K562 (cell line): Measurements from ENCODE around the gene NUP35. TPM values are rescaled to one million over a fixed set of nuclear protein-coding genes. Genes with fewer than 3 reads are reported as not detected.

Source experiments
- ATAC-seq: fragments of 200-7000 bp; cut with Tn5 transposase; 3 replicates; pipeline ENCODE4 v1.9.1; 2020; ENCODE audit warnings: moderate library complexity
- BruUV-seq: library from RNA; stranded (reverse); fragments of 400-500 nt; replicated peaks from 2 replicates; lab custom pipeline; 2021; lab: Mats Ljungman, UMichigan
- CTCF ChIA-PET: fragments of 300-600 bp; formaldehyde crosslinking; extraction: SDS; loops from one replicate; lab custom pipeline; 2021; ENCODE audit warnings: low intra/inter-chr PET ratio; lab: Yijun Ruan, JAX
- POLR2A ChIA-PET: fragments of 300-600, 350-650 bp; sonication (Branson Sonifier 250); formaldehyde crosslinking; extraction: SDS; loops from one replicate; lab custom pipeline; 2021; ENCODE audit warnings: antibody characterized with exemption, inconsistent platforms; lab: Yijun Ruan, JAX
- DNase-seq, 4 experiments: peaks; one replicate each; pipeline versions ENCODE4 v3.0.0 to v3.0.0-alpha.2; 2011 to 2018; ENCODE audit warnings: low spot score in 3 of 4, mixed read lengths in 3 of 4; ENCODE audit errors: extremely low read depth in 1 of 4
- FAIRE-seq: peaks from 2 replicates; lab custom pipeline; 2011; peaks lifted over from hg19 to GRCh38; lab: Jason Lieb, UNC
- H2AFZ ChIP-seq: 2 replicates; pipeline ENCODE4 v1.6.0; 2011; ENCODE audit warnings: low read depth, low read length, control low read depth, inconsistent platforms
- H3K27ac ChIP-seq: fragments of 200-600 bp; 3 replicates; pipeline ENCODE4 v1.8.0; 2011; ENCODE audit warnings: low read depth, mild to moderate bottlenecking, control low read depth, inconsistent platforms, low read length, moderate library complexity, mixed read lengths; ENCODE audit errors: extremely low read depth
- H3K27me3 ChIP-seq, 2 experiments: fragments of 300-600 bp in 1 of 2; 2 replicates in 1 of 2; 3 replicates in 1 of 2; pipeline versions ENCODE4 v1.6.0 to v1.8.0; 2011; ENCODE audit warnings: inconsistent platforms in 2 of 2, low read length in 2 of 2, mild to moderate bottlenecking in 1 of 2, mixed read lengths in 1 of 2, moderate library complexity in 1 of 2; ENCODE audit not compliant: control insufficient read depth in 2 of 2, insufficient read depth in 2 of 2
- H3K36me3 ChIP-seq: fragments of 300-600 bp; 3 replicates; pipeline ENCODE4 v1.8.0; 2011; ENCODE audit warnings: mild to moderate bottlenecking, low read length, inconsistent platforms; ENCODE audit not compliant: control insufficient read depth, insufficient read depth
- H3K4me1 ChIP-seq, 2 experiments: fragments of 200-600 bp in 1 of 2; replicated peaks in 1 of 2; 2 replicates in 1 of 2; 3 replicates in 1 of 2; pipeline versions ENCODE4 v1.5.1 to v1.8.0; 2011; ENCODE audit warnings: inconsistent platforms in 2 of 2, low read length in 2 of 2, mild to moderate bottlenecking in 1 of 2, mixed read lengths in 1 of 2, moderate library complexity in 1 of 2; ENCODE audit not compliant: control insufficient read depth in 2 of 2, insufficient read depth in 2 of 2
- H3K4me2 ChIP-seq: 2 replicates; pipeline ENCODE4 v1.6.1; 2011; ENCODE audit warnings: low read length, control low read depth, inconsistent platforms, mixed read lengths; ENCODE audit not compliant: insufficient read depth
- H3K4me3 ChIP-seq: fragments of 200-600 bp; sonication (generic), shearing (Covaris generic); 2 replicates; pipeline ENCODE4 v1.5.1; 2016; ENCODE audit warnings: control low read depth, inconsistent platforms
- H3K79me2 ChIP-seq: fragments of 200-600 bp; 3 replicates; pipeline ENCODE4 v1.8.0; 2011; ENCODE audit warnings: low read length, inconsistent platforms; ENCODE audit not compliant: control insufficient read depth, insufficient read depth
- H3K9ac ChIP-seq, 2 experiments: 2 replicates each; pipeline versions ENCODE4 v1.6.0 to v1.6.1; 2011; ENCODE audit warnings: low read depth in 2 of 2, low read length in 2 of 2, control low read depth in 1 of 2, inconsistent platforms in 1 of 2, mild to moderate bottlenecking in 1 of 2, mixed read lengths in 1 of 2; ENCODE audit not compliant: insufficient read depth in 1 of 2
- H3K9me1 ChIP-seq: one replicate; pipeline ENCODE4 v1.6.0; 2011; ENCODE audit warnings: inconsistent platforms, mild to moderate bottlenecking, low read length, moderate library complexity; ENCODE audit not compliant: control insufficient read depth, insufficient read depth
- H3K9me3 ChIP-seq: replicated peaks from 2 replicates; pipeline ENCODE4 v1.5.1; 2011; ENCODE audit warnings: low read depth, low read length, inconsistent platforms; ENCODE audit not compliant: control insufficient read depth, insufficient read depth
- H4K20me1 ChIP-seq: replicated peaks from 2 replicates; pipeline ENCODE4 v1.6.1; 2011; ENCODE audit warnings: low read length, inconsistent platforms, mixed read lengths; ENCODE audit not compliant: control insufficient read depth, insufficient read depth
- DDX20 ChIP-seq: fragments of 450-650 bp; IDR thresholded peaks from 2 replicates; pipeline ENCODE4 v1.6.1; 2016; ENCODE audit warnings: missing genetic modification characterization, low read depth, mild to moderate bottlenecking, missing compliant biosample characterization, moderate library complexity
- EHMT2 ChIP-seq: fragments of 450-650 bp; IDR thresholded peaks from 2 replicates; pipeline ENCODE4 v1.6.1; 2018; ENCODE audit warnings: antibody characterized with exemption
- GABPB2 ChIP-seq: fragments of 250-450 bp; sonication (Bioruptor Pico); conservative IDR thresholded peaks from 2 replicates; pipeline ENCODE4 v1.5.1; 2021; ENCODE audit warnings: mild to moderate bottlenecking
- SMARCA5 ChIP-seq: fragments of 450-650 bp; IDR thresholded peaks from 2 replicates; pipeline ENCODE4 v1.6.1; 2016
- SMARCC2 ChIP-seq: fragments of 450-650 bp; IDR thresholded peaks from 2 replicates; pipeline ENCODE4 v1.6.1; 2017; ENCODE audit warnings: antibody characterized with exemption, moderate library complexity, mild to moderate bottlenecking, low read depth
- SP2 ChIP-seq: IDR thresholded peaks from 2 replicates; pipeline ENCODE4 v1.6.1; 2011; ENCODE audit warnings: mild to moderate bottlenecking, low read depth, low read length, moderate library complexity; ENCODE audit not compliant: poor library complexity, severe bottlenecking; ENCODE audit errors: extremely low read depth
- ZNF583 ChIP-seq: fragments of 250-450 bp; sonication (Bioruptor Pico); IDR thresholded peaks from 2 replicates; pipeline ENCODE4 v1.4.0; 2020
- WGBS: fragments of 100-300 bp; shearing (Covaris generic); methylation state at CpG from one replicate; pipeline ENCODE4 v1.1.6; 2016; ENCODE audit warnings: low coverage, mixed read lengths; ENCODE audit not compliant: insufficient coverage; ENCODE audit errors: missing lambda C conversion rate; 5-methylcytosine and 5-hydroxymethylcytosine counted together
- in situ Hi-C: fragments of 300-500 bp; cut with MboI; formaldehyde crosslinking; loops from 4 replicates; pipeline ENCODE4 v1.15.0; 2018; ENCODE audit warnings: inconsistent platforms, mixed read lengths
- intact Hi-C: fragments of 100-400 bp; cut with micrococcal nuclease; formaldehyde crosslinking; loops from 2 replicates; pipeline ENCODE4 v1.14.2; 2022
- polyA plus RNA-seq, 8 experiments: library from polyadenylated mRNA; depleted of rRNA in 4 of 8; stranded (reverse) in 5 of 8; unstranded in 3 of 8; fragments of >200 nt; fragmentation: Nextera tagmentation in 2 of 8; fragmentation: Illumina TruSeq in 1 of 8; extraction: Ambion mirVana in 2 of 8; extraction: Trizol in 1 of 8; gene quantifications; 2 replicates each; pipeline versions ENCODE4 v1.2.1 to v1.2.3, GENCODE V29; 2011 to 2014; ENCODE audit warnings: inconsistent platforms in 1 of 8, missing spikeins in 1 of 8
- total RNA-seq, 7 experiments: library from RNA; depleted of rRNA in 6 of 7; stranded (reverse); fragments of >200 nt in 6 of 7; fragmentation: Illumina TruSeq in 2 of 7; extraction: Trizol in 2 of 7; gene quantifications; 2 replicates each; pipeline versions ENCODE4 v1.2.1 to v1.2.3, GENCODE V29; 2011 to 2021; ENCODE audit warnings: low replicate concordance in 1 of 7
- TF ChIP-seq, protein P1 (sequence below), 2 experiments: fragments of 450-650 bp in 1 of 2; IDR thresholded peaks; 2 replicates each; pipeline ENCODE4 v1.6.1; 2011 to 2017; ENCODE audit warnings: low read depth in 2 of 2, antibody characterized with exemption in 1 of 2, borderline replicate concordance in 1 of 2, low read length in 1 of 2, mild to moderate bottlenecking in 1 of 2, mixed read lengths in 1 of 2; ENCODE audit not compliant: control insufficient read depth in 1 of 2
- TF ChIP-seq, protein P2 (sequence below): fragments of 250-450 bp; sonication (Bioruptor Pico); IDR thresholded peaks from 2 replicates; pipeline ENCODE4 v1.4.0; 2020; ENCODE audit warnings: mild to moderate bottlenecking, moderate library complexity
- TF ChIP-seq, protein P3 (sequence below), 2 experiments: IDR thresholded peaks in 1 of 2; conservative IDR thresholded peaks in 1 of 2; 2 replicates each; pipeline ENCODE4 v1.6.1; 2016; ENCODE audit warnings: low read depth in 2 of 2, mild to moderate bottlenecking in 1 of 2, missing compliant biosample characterization in 1 of 2, missing genetic modification characterization in 1 of 2, moderate library complexity in 1 of 2

NUP35 gene
- total and polyA plus RNA-seq, 9 of the 15 experiments (the other 6 are each of a cell fraction or from before 2014, with no cell fraction given) = 24.5 to 78.2 (median 51.1) TPM

DNA sequence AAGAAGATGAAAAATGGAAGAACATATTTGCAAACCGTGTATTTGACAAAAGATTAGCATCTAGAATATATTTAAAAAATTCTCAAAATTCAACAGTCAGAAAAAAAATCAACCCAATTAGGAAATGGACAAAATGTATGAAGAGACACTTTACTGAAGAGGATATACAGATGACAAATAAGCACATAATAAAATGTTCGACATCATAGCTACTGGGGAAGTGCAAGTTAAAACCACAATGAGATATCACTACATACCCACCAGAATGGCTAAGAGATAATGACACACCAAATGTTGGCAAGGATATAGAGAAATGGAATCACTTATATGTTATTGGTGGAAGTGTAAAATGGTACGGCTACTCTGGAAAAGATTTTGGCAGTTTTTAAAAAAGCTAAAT lies 11.7 kb upstream of the NUP35 start (continued):
- TF ChIP-seq, protein P1, sequence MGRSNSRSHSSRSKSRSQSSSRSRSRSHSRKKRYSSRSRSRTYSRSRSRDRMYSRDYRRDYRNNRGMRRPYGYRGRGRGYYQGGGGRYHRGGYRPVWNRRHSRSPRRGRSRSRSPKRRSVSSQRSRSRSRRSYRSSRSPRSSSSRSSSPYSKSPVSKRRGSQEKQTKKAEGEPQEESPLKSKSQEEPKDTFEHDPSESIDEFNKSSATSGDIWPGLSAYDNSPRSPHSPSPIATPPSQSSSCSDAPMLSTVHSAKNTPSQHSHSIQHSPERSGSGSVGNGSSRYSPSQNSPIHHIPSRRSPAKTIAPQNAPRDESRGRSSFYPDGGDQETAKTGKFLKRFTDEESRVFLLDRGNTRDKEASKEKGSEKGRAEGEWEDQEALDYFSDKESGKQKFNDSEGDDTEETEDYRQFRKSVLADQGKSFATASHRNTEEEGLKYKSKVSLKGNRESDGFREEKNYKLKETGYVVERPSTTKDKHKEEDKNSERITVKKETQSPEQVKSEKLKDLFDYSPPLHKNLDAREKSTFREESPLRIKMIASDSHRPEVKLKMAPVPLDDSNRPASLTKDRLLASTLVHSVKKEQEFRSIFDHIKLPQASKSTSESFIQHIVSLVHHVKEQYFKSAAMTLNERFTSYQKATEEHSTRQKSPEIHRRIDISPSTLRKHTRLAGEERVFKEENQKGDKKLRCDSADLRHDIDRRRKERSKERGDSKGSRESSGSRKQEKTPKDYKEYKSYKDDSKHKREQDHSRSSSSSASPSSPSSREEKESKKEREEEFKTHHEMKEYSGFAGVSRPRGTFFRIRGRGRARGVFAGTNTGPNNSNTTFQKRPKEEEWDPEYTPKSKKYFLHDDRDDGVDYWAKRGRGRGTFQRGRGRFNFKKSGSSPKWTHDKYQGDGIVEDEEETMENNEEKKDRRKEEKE (IDR thresholded peaks at IDR 0.05; ENCODE audit: borderline replicate concordance in 1 of 2, control insufficient read depth in 1 of 2, low read depth in 2 of 2, low read length in 1 of 2) = no peak

DNA sequence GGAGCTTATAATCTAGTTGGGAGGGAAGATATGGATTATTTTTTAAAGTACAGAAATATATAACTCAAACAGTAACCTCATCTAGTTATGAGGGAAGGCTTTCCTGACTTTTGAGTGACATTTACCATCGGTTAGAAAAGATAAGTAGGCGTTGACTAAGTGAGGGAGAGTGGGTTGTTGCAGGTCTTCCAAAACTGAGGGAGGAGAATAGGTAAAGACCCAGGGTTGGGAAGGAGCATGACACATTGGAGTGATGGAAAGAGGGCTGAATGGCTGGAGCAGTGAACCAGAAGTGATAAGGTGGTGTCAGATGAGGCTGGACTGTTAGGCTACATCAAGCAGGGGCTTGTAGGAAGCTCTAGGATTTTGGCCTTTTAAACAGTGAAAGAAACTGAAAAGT lies 10.6 kb upstream of the NUP35 start:
- 2% methylated on average over 2 of the region's 2 CpGs for WGBS
- BruUV-seq = no TSS peak
- H3K4me2 ChIP-seq = peak overlapping the region; percentile 60
- H3K9me1 ChIP-seq = no peaks in the 10 kb centered on the region
- H3K4me3 ChIP-seq = no peak overlapping the region
- no peaks in the 10 kb centered on the region for H3K79me2 ChIP-seq
- FAIRE-seq = peak; percentile 83
- H2AFZ ChIP-seq = peak overlapping the region; percentile 81
- intact Hi-C loops (no loop called here), in situ Hi-C loops (no loop called here)
- CTCF ChIA-PET = no interaction called here
- DNase-seq = peak in 2 of 4 experiments; percentile 61 to 64
- peak overlapping the region; percentile 13; the same call in 1 of the 3 replicates for H3K27ac ChIP-seq
- POLR2A ChIA-PET = interaction anchor here (0.9 to 1.9 kb wide), 2 partner anchors 10 to 19 kb away, joined by 3 to 6 read pairs; partner anchors contain the start of gene NUP35
- no peaks in the 10 kb centered on the region for H3K27me3 ChIP-seq
- ATAC-seq = peak; percentile 73
- H3K4me1 ChIP-seq = peaks cover 5 to 19% of the 10 kb centered on the region in 2 experiments
- no peaks in the 10 kb centered on the region for H3K9me3 ChIP-seq
- no peaks in the 10 kb centered on the region for H3K36me3 ChIP-seq
- no peaks in the 10 kb centered on the region for H4K20me1 ChIP-seq
- H3K9ac ChIP-seq = peak overlapping the region in 1 of 2 experiments; percentile 56; a peak in 1 of 4 replicates
- TF ChIP-seq GABPB2 (CRISPR knock-in tag) (no peak), ZNF583 (CRISPR knock-in tag) (no peak), SP2 (no peak), DDX20 (tag) (no peak), SMARCC2 (no peak), SMARCA5 (no peak), EHMT2 (peak; percentile 67; the same call in 1 of the 2 replicates)
- TF ChIP-seq, protein P2, sequence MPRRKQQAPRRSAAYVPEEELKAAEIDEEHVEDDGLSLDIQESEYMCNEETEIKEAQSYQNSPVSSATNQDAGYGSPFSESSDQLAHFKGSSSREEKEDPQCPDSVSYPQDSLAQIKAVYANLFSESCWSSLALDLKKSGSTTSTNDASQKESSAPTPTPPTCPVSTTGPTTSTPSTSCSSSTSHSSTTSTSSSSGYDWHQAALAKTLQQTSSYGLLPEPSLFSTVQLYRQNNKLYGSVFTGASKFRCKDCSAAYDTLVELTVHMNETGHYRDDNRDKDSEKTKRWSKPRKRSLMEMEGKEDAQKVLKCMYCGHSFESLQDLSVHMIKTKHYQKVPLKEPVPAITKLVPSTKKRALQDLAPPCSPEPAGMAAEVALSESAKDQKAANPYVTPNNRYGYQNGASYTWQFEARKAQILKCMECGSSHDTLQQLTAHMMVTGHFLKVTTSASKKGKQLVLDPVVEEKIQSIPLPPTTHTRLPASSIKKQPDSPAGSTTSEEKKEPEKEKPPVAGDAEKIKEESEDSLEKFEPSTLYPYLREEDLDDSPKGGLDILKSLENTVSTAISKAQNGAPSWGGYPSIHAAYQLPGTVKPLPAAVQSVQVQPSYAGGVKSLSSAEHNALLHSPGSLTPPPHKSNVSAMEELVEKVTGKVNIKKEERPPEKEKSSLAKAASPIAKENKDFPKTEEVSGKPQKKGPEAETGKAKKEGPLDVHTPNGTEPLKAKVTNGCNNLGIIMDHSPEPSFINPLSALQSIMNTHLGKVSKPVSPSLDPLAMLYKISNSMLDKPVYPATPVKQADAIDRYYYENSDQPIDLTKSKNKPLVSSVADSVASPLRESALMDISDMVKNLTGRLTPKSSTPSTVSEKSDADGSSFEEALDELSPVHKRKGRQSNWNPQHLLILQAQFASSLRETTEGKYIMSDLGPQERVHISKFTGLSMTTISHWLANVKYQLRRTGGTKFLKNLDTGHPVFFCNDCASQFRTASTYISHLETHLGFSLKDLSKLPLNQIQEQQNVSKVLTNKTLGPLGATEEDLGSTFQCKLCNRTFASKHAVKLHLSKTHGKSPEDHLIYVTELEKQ (CRISPR knock-in tag) = no peak
- TF ChIP-seq, protein P3, sequence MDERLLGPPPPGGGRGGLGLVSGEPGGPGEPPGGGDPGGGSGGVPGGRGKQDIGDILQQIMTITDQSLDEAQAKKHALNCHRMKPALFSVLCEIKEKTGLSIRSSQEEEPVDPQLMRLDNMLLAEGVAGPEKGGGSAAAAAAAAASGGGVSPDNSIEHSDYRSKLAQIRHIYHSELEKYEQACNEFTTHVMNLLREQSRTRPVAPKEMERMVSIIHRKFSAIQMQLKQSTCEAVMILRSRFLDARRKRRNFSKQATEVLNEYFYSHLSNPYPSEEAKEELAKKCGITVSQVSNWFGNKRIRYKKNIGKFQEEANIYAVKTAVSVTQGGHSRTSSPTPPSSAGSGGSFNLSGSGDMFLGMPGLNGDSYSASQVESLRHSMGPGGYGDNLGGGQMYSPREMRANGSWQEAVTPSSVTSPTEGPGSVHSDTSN (CRISPR knock-in tag; IDR thresholded peaks at IDR 0.05; ENCODE audit: low read depth) = no peak; the same call in 1 of the 2 replicates
- TF ChIP-seq, protein P3 (tag; conservative IDR thresholded peaks at IDR 0.05; ENCODE audit: low read depth) = peak; percentile 53; the same call in 1 of the 2 replicates
